Measurements from ENCODE around the gene HHATL. TPM values are rescaled to one million over a fixed set of nuclear protein-coding genes. Genes with fewer than 3 reads are reported as not detected.

Gene HHATL
- total and polyA plus RNA-seq, 4 donors: 0.17 TPM; not detected in 3

DNA sequence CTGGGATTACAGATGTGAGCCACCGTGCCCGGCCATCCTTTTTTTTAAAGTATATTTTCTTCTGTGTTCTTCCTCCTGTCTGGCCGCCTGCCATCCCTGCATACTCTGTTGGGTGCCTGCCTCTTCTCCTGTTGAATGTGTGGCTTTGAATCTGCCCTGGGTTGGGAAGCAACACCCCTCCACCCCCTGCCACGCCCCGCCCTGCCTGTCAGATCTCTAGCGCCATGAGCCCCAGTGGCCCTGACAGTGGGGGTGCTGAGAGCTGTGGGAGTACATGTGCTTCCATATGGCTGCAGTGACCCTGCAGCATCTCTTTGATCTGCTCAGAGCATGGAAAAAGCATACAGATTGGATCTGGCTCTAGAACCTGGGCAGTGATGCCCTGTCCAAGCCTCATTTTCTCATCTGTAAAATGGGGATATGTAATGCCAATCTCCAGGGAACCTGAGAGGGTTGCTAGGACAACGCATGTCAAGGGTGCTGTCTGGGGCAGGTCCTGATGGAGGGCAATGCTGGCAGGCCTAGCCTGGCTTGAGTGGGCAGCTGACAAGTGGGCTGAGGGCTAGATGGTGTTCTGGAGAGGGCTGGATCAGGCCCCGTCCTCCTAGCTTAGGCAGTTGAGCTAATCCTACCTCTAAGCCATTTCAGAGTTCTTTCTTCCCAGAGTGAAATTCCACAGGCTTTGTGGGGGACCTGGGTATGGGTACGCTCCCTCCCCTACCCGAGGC is 46.6 kb upstream of the HHATL start (continued):
- no peak for TF ChIP-seq SP1 (IDR thresholded peaks at IDR 0.05)
- TF ChIP-seq GABPA (IDR thresholded peaks at IDR 0.05 in 1 of 2, conservative IDR thresholded peaks at IDR 0.05 in 1 of 2): no peak
- no peak for TF ChIP-seq HNF4G (IDR thresholded peaks at IDR 0.05)
- TF ChIP-seq, protein P1, sequence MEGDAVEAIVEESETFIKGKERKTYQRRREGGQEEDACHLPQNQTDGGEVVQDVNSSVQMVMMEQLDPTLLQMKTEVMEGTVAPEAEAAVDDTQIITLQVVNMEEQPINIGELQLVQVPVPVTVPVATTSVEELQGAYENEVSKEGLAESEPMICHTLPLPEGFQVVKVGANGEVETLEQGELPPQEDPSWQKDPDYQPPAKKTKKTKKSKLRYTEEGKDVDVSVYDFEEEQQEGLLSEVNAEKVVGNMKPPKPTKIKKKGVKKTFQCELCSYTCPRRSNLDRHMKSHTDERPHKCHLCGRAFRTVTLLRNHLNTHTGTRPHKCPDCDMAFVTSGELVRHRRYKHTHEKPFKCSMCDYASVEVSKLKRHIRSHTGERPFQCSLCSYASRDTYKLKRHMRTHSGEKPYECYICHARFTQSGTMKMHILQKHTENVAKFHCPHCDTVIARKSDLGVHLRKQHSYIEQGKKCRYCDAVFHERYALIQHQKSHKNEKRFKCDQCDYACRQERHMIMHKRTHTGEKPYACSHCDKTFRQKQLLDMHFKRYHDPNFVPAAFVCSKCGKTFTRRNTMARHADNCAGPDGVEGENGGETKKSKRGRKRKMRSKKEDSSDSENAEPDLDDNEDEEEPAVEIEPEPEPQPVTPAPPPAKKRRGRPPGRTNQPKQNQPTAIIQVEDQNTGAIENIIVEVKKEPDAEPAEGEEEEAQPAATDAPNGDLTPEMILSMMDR (IDR thresholded peaks at IDR 0.05; ENCODE audit: low read depth, low read length, missing input control): no peak

DNA sequence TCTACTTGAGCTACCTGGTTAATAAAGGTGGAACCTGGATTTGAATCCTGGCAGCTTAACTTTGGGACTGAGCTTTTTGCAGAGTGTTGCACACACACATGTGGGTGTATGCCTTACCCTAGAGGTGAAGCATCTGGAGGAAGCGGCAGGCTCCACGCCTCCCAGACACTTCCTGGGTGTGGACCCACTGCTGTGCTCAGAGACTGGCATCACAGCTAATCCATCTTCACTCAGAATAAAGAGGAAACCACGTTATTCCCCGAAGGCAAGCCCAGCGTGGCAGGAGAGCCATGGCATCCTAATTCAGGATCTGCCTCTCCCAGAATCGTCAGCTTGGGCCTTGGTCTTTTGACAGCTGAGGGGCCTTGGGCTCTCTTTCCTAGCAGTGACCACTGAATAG is 45.0 kb upstream of the HHATL start:
- Histone ChIP-seq H3K36me3 (ENCODE audit: control insufficient read depth in 4 of 4, insufficient read depth in 3 of 4, low read depth in 1 of 4, low read length in 3 of 4) (no peaks in the 10 kb centered on the region), H3K4me1 (ENCODE audit: control insufficient read depth in 4 of 4, insufficient read depth in 4 of 4, low read length in 3 of 4) (peaks cover 0 to 10% (median 6%) of the 10 kb centered on the region in 4 donors), H3K27ac (ENCODE audit: low read depth in 1 of 2, low read length in 2 of 2) (no peak overlapping the region), H3K9me3 (ENCODE audit: control insufficient read depth in 4 of 4, low read length in 3 of 4) (no peaks in the 10 kb centered on the region), H3K4me3 (ENCODE audit: low read depth in 1 of 3, low read length in 3 of 3) (no peak overlapping the region), H3K9ac (ENCODE audit: low read depth in 1 of 2, low read length in 2 of 2) (no peak overlapping the region), H3K27me3 (ENCODE audit: control insufficient read depth in 4 of 4, insufficient read depth in 4 of 4, low read length in 3 of 4) (no peaks in the 10 kb centered on the region)
- 85% methylated on average over 6 of the region's 6 CpGs for WGBS
- peak; percentile 24 for DNase-seq (ENCODE audit: low spot score)
- TF ChIP-seq GABPA (IDR thresholded peaks at IDR 0.05 in 1 of 2, conservative IDR thresholded peaks at IDR 0.05 in 1 of 2) (no peak), RAD21 (IDR thresholded peaks at IDR 0.05) (no peak), HNF4A (conservative IDR thresholded peaks at IDR 0.05) (no peak), YY1 (IDR thresholded peaks at IDR 0.05) (no peak)
- TF ChIP-seq, protein P2, sequence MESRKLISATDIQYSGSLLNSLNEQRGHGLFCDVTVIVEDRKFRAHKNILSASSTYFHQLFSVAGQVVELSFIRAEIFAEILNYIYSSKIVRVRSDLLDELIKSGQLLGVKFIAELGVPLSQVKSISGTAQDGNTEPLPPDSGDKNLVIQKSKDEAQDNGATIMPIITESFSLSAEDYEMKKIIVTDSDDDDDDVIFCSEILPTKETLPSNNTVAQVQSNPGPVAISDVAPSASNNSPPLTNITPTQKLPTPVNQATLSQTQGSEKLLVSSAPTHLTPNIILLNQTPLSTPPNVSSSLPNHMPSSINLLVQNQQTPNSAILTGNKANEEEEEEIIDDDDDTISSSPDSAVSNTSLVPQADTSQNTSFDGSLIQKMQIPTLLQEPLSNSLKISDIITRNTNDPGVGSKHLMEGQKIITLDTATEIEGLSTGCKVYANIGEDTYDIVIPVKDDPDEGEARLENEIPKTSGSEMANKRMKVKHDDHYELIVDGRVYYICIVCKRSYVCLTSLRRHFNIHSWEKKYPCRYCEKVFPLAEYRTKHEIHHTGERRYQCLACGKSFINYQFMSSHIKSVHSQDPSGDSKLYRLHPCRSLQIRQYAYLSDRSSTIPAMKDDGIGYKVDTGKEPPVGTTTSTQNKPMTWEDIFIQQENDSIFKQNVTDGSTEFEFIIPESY (IDR thresholded peaks at IDR 0.05): no peak

DNA sequence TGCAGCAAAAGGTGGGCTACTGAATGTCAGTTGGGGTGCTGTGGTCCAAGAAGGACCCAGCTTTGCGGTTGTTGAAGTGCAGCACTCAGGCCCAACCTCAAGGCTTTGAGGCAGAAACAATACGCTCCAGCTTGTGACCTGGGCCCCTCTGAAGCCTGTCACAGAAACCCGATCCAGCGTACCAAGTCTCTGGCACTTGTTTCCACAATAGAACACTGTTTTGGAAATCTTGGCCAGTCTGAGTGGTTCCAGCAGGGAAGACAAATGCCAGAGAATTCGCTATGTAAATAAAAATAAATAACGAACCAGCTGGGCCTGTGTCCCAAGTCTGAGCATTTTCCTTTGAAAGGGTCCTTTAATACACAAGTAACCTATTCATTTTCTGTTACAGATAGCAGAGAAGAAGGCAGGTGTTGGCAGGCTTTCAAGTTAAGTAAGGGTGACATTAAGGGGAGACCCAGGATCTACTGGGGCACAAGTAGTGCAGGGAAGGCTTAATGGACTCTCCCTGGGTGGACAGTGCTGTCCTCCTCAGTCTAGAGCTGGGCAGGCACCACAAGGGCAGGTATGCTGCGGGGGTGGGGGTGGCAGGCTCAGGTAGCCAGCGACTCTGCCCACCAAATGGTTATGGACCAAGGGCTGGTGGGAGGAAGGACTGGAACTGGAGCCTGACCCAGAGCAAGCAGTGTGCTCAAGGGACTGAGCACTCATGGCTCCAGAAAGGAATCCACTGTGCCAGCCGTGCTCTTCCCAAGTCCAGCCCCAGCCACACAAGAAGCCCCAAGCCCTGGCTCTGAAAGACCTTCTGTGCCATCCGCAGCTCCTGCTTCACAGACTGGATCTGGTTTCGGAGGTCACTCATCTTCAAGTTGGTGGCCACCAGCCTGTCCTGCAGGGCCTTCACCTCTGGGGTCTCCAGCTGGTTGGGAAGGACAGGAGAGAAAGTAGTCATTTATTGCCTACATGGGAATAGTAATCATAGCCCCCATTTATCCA is 44.2 kb upstream of the HHATL start:
- Histone ChIP-seq H3K27ac (ENCODE audit: low read depth in 1 of 2, low read length in 2 of 2) (no peak overlapping the region), H3K27me3 (ENCODE audit: control insufficient read depth in 4 of 4, insufficient read depth in 4 of 4, low read length in 3 of 4) (no peaks in the 10 kb centered on the region), H3K9ac (ENCODE audit: low read depth in 1 of 2, low read length in 2 of 2) (no peak overlapping the region), H3K4me1 (ENCODE audit: control insufficient read depth in 4 of 4, insufficient read depth in 4 of 4, low read length in 3 of 4) (peaks cover 0 to 10% (median 6%) of the 10 kb centered on the region in 4 donors), H3K4me3 (ENCODE audit: low read depth in 1 of 3, low read length in 3 of 3) (no peak overlapping the region), H3K36me3 (ENCODE audit: control insufficient read depth in 4 of 4, insufficient read depth in 3 of 4, low read depth in 1 of 4, low read length in 3 of 4) (no peaks in the 10 kb centered on the region), H3K9me3 (ENCODE audit: control insufficient read depth in 4 of 4, low read length in 3 of 4) (no peaks in the 10 kb centered on the region)
- 67% methylated on average over 11 of the region's 11 CpGs for WGBS
- TF ChIP-seq, protein P3, sequence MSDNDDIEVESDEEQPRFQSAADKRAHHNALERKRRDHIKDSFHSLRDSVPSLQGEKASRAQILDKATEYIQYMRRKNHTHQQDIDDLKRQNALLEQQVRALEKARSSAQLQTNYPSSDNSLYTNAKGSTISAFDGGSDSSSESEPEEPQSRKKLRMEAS (IDR thresholded peaks at IDR 0.05): no peak
- TF ChIP-seq FOXA2 (IDR thresholded peaks at IDR 0.05): no peak
- TF ChIP-seq, protein P4, sequence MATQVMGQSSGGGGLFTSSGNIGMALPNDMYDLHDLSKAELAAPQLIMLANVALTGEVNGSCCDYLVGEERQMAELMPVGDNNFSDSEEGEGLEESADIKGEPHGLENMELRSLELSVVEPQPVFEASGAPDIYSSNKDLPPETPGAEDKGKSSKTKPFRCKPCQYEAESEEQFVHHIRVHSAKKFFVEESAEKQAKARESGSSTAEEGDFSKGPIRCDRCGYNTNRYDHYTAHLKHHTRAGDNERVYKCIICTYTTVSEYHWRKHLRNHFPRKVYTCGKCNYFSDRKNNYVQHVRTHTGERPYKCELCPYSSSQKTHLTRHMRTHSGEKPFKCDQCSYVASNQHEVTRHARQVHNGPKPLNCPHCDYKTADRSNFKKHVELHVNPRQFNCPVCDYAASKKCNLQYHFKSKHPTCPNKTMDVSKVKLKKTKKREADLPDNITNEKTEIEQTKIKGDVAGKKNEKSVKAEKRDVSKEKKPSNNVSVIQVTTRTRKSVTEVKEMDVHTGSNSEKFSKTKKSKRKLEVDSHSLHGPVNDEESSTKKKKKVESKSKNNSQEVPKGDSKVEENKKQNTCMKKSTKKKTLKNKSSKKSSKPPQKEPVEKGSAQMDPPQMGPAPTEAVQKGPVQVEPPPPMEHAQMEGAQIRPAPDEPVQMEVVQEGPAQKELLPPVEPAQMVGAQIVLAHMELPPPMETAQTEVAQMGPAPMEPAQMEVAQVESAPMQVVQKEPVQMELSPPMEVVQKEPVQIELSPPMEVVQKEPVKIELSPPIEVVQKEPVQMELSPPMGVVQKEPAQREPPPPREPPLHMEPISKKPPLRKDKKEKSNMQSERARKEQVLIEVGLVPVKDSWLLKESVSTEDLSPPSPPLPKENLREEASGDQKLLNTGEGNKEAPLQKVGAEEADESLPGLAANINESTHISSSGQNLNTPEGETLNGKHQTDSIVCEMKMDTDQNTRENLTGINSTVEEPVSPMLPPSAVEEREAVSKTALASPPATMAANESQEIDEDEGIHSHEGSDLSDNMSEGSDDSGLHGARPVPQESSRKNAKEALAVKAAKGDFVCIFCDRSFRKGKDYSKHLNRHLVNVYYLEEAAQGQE (IDR thresholded peaks at IDR 0.05): no peak
- TF ChIP-seq SP1 (IDR thresholded peaks at IDR 0.05): no peak
- no peak for TF ChIP-seq EGR1 (IDR thresholded peaks at IDR 0.05; ENCODE audit: low read depth in 2 of 2)
- peak in 1 of 2 donors; percentile 13 for TF ChIP-seq RXRA (IDR thresholded peaks at IDR 0.05)
- DNase-seq (ENCODE audit: low spot score): no peak

Data from liver (tissue), 9 donors.